Activated B cell treated with CpG ODN at 0.5 μM for 24 hours (primary cell): ENCODE data around the gene APMAP. TPM values are rescaled to one million over a fixed set of nuclear protein-coding genes. Genes with fewer than 3 reads are reported as not detected.

Experiments used
- ATAC-seq: fragments of 200-7000 bp; cut with Tn5 transposase; one replicate; pipeline ENCODE4 v1.10.0; 2021; ENCODE audit warnings: low read depth, mild to moderate bottlenecking, moderate library complexity
- CTCF ChIA-PET: fragments of 350-600 bp; sonication (Branson Sonifier 250); formaldehyde crosslinking; loops from one replicate; lab custom pipeline; 2021; ENCODE audit warnings: antibody characterized with exemption; lab: Charles Lee
- POLR2A ChIA-PET: fragments of 350-600 bp; sonication (Branson Sonifier 250); formaldehyde crosslinking; loops from one replicate; lab custom pipeline; 2021; ENCODE audit warnings: antibody characterized with exemption; lab: Charles Lee
- DNase-seq: peaks from one replicate; pipeline ENCODE4 v3.0.0; 2022
- H3K27ac Mint-ChIP-seq: one replicate; pipeline ENCODE4 v1.8.0; 2020; ENCODE audit warnings: mixed read lengths
- H3K27me3 Mint-ChIP-seq: one replicate; pipeline ENCODE4 v1.8.0; 2021; ENCODE audit warnings: mixed read lengths
- H3K36me3 Mint-ChIP-seq: one replicate; pipeline ENCODE4 v1.8.0; 2021; ENCODE audit warnings: low read depth, mixed read lengths
- H3K4me1 Mint-ChIP-seq: one replicate; pipeline ENCODE4 v1.8.0; 2021; ENCODE audit warnings: mixed read lengths
- H3K4me3 Mint-ChIP-seq: one replicate; pipeline ENCODE4 v1.8.0; 2020; ENCODE audit warnings: mild to moderate bottlenecking, mixed read lengths
- H3K9me3 Mint-ChIP-seq: one replicate; pipeline ENCODE4 v1.8.0; 2020; ENCODE audit warnings: mixed read lengths
- intact Hi-C: fragments of 100-400 bp; cut with micrococcal nuclease; formaldehyde crosslinking; loops from one replicate; pipeline ENCODE4 v1.15.1; 2024
- total RNA-seq: library from RNA; stranded (reverse); gene quantifications from 2 replicates; pipeline ENCODE4 v1.2.3, GENCODE V29; 2022
- TF ChIP-seq, protein P1 (sequence below): fragments of 200-600 bp; IDR thresholded peaks from one replicate; pipeline ENCODE4 v1.8.0; 2022; ENCODE audit warnings: antibody characterized with exemption, mild to moderate bottlenecking

The APMAP gene
- total RNA-seq, 1 donor from 2014 or later: 22.3 TPM

DNA sequence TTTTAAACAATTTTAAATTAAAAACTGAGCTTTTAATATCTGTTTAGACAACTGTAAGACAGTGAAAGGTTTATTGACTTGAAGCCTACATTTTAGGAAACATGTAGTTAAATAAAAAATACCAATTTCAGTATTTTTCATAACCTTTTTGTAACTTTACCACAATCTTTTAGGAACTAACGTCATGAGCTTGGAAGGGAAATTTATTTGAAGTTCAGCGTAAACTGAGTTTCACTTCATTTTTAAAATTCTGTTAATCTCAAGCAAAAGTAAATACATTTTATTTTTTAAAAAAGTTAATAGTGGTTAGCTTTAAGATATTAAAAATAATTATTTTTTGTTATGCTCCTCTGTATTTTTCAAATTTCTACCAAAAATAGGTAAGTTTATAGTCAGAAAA lies 38.0 kb downstream of the APMAP start:
- peaks cover 2% of the 10 kb centered on the region for H3K27me3 Mint-ChIP-seq
- peak overlapping the region; percentile 16 for H3K4me3 Mint-ChIP-seq
- H3K9me3 Mint-ChIP-seq: no peaks in the 10 kb centered on the region
- ATAC-seq (no peak), DNase-seq (no peak)
- intact Hi-C loops: no loop called here
- no peak overlapping the region for H3K27ac Mint-ChIP-seq
- CTCF ChIA-PET: interaction anchor here (0.9 kb wide), 1 partner anchor 34 kb away, joined by 3 read pairs; no protein-coding TSS in a partner anchor
- POLR2A ChIA-PET: no interaction called here
- H3K4me1 Mint-ChIP-seq: peaks cover 19% of the 10 kb centered on the region
- TF ChIP-seq, protein P1, sequence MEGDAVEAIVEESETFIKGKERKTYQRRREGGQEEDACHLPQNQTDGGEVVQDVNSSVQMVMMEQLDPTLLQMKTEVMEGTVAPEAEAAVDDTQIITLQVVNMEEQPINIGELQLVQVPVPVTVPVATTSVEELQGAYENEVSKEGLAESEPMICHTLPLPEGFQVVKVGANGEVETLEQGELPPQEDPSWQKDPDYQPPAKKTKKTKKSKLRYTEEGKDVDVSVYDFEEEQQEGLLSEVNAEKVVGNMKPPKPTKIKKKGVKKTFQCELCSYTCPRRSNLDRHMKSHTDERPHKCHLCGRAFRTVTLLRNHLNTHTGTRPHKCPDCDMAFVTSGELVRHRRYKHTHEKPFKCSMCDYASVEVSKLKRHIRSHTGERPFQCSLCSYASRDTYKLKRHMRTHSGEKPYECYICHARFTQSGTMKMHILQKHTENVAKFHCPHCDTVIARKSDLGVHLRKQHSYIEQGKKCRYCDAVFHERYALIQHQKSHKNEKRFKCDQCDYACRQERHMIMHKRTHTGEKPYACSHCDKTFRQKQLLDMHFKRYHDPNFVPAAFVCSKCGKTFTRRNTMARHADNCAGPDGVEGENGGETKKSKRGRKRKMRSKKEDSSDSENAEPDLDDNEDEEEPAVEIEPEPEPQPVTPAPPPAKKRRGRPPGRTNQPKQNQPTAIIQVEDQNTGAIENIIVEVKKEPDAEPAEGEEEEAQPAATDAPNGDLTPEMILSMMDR: no peak
- peaks cover 11% of the 10 kb centered on the region for H3K36me3 Mint-ChIP-seq

DNA sequence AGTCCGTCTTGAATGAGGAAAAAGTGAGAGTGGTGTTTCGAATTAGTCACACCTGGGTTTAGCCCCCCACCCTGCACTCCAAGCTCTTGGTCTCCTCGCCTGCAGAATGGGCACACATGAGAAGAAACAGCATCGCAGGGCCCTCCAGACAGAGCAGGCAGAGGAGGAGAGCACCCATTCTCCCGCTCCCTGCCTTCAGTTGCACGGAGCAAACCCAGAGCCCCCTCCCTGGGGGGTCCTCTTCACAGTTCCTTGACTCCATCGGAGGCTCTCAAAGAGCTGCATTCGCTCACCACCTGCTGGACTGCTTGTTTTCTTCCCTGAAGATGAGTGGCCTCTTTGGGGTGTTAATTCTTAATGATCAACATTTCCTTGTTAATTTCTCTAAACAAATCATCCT lies 38.4 kb downstream of the APMAP start:
- no peak for DNase-seq
- TF ChIP-seq, protein P1: no peak
- intact Hi-C loops: no loop called here
- H3K36me3 Mint-ChIP-seq: peaks cover 9% of the 10 kb centered on the region
- H3K4me1 Mint-ChIP-seq: peaks cover 19% of the 10 kb centered on the region
- no peak overlapping the region for H3K27ac Mint-ChIP-seq
- POLR2A ChIA-PET: no interaction called here
- CTCF ChIA-PET: interaction anchor here (0.9 kb wide), 1 partner anchor 34 kb away, joined by 3 read pairs; no protein-coding TSS in a partner anchor
- H3K4me3 Mint-ChIP-seq: no peak overlapping the region
- no peaks in the 10 kb centered on the region for H3K9me3 Mint-ChIP-seq
- H3K27me3 Mint-ChIP-seq: peaks cover 2% of the 10 kb centered on the region
- no peak for ATAC-seq

DNA sequence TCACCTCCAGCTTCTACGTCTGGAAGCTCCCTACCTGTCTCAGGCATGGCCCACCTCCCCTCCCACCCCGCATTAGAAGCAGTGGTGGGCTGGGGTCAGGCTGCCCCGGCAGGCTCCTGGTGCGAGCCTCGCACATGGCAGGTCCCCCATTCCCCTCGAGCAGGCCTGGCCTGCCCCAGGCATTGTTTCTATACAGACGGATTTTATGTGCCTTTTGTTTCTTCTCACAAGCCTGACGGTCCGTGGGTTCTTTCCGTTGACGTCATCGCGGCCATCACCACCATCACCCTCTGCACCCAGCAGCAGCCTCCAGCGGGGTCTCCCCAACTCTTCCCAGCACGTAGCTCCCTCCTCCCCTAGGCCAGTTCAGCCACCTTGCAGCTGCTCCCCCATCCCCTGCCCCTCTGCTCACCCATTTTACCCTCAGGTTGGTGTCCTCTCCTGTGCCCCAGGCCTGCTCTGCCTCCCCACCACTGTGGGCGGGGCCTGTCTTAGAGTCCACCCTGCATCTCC lies 38.9 kb downstream of the APMAP start:
- intact Hi-C loops: no loop called here
- peaks cover 5% of the 10 kb centered on the region for H3K36me3 Mint-ChIP-seq
- no peak for ATAC-seq
- H3K9me3 Mint-ChIP-seq: no peaks in the 10 kb centered on the region
- no peak for DNase-seq
- peaks cover 19% of the 10 kb centered on the region for H3K4me1 Mint-ChIP-seq
- POLR2A ChIA-PET: no interaction called here
- H3K27me3 Mint-ChIP-seq: peaks cover 4% of the 10 kb centered on the region
- CTCF ChIA-PET: no interaction called here
- H3K27ac Mint-ChIP-seq: no peak overlapping the region
- TF ChIP-seq, protein P1: no peak
- H3K4me3 Mint-ChIP-seq: no peak overlapping the region

DNA sequence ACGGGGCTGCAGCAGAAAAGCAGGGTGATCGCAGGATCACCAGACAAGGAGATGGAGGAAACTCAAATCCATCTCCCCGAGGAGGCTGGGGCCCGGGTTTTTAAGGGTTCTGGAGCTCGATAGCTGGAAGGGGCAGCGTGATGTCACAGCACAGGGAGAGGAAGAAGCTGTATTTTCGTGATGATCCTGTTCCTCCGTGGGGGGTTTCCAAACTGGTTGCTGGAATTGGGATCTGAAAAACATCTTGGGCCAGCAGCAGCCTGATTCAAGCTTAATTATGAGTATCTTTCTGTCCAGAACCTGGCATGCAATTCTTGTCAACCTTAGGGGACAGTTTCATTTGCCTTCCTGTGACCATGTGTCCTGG lies 39.4 kb downstream of the APMAP start:
- CTCF ChIA-PET: no interaction called here
- Mint-ChIP-seq H3K27ac (no peak overlapping the region), H3K4me1 (peaks cover 19% of the 10 kb centered on the region)

DNA sequence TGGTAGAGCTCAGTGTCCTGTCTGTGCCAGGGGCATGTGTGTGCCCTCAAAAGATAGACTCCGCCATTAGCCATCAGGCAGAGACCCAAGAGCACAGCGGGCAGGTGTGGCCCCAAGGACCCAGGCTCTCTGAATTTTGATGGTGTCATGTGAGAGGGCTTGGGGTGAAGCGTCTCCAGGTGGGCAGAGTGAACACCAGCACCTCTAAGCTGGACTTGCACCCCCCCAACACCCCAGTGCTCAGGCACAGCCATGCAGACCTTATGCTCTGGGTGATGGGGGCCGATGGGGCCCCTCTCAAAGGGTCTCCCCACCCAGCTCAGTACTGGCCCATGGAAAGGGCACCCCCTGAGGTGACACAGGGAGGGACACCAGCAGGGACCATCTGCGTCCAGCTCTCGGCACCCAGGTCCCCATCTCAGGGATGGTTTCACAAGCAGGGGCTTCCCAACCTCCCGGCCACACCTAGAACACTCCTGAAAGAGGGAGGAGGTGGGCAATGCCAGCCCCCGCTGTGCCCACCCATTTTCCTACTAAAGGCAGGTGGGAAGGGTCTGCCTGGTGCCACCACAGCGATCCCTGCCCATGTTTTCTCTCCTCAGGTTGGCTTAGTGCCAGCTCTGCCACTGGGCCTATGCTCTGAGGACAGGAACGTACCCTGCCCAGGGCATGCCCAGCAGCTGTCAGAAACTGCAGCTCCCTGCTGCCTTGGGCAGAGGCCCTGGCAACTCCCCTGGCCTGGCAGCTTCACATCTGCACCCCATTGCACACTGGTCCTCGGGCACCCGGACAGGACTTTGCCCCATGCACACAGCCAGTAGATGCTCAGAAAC lies 40.0 kb downstream of the APMAP start:
- H3K27ac Mint-ChIP-seq: no peak overlapping the region

More for the DNA sequence above, 39.4 kb downstream of the APMAP start:
- TF ChIP-seq, protein P1: no peak
- DNase-seq (no peak), ATAC-seq (no peak)
- Mint-ChIP-seq H3K36me3 (peaks cover 5% of the 10 kb centered on the region), H3K4me3 (no peak overlapping the region), H3K9me3 (no peaks in the 10 kb centered on the region), H3K27me3 (peaks cover 4% of the 10 kb centered on the region)
- intact Hi-C loops: no loop called here
- POLR2A ChIA-PET: no interaction called here

More for the DNA sequence above, 40.0 kb downstream of the APMAP start:
- POLR2A ChIA-PET: no interaction called here
- Mint-ChIP-seq H3K36me3 (peaks cover 4% of the 10 kb centered on the region), H3K9me3 (peaks cover 5% of the 10 kb centered on the region), H3K27me3 (peaks cover 9% of the 10 kb centered on the region), H3K4me1 (peaks cover 19% of the 10 kb centered on the region), H3K4me3 (no peak overlapping the region)
- intact Hi-C loops: no loop called here
- TF ChIP-seq, protein P1: no peak
- DNase-seq: no peak
- no peak for ATAC-seq
- CTCF ChIA-PET: no interaction called here
